NCI-H2227 (cell line): ENCODE data around the gene ERAL1.
"Not testable (repeated sequence)": the region's sequence is repeated elsewhere in the genome, so short reads cannot be mapped to it uniquely, and the experiment has no call there.

Experiments
- DNase-seq: peaks from one replicate; lab custom pipeline; 2025; ENCODE audit not compliant: unreplicated experiment; lab: John Stamatoyannopoulos, UW

ERAL1 gene

DNA sequence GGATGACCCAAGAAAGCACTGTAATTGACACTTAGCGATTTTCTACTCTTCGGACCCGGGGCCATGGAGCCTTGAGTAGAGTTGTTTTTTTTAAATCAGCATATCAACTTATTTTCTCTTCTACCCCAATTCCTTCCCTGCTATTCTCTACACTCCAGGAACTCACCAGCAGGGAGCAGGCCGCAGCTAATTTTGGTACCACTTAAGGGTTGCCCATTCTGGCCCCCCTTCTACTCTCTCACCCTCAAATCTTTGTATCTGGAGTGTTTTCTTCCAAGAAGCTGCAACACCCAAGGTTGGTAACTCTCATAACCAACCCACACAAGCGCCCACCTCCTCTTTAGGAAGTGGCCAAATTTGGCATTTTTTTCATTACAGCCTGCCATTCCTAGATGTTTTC, 5.5 kb upstream of the ERAL1 start:
- no peak for DNase-seq

DNA sequence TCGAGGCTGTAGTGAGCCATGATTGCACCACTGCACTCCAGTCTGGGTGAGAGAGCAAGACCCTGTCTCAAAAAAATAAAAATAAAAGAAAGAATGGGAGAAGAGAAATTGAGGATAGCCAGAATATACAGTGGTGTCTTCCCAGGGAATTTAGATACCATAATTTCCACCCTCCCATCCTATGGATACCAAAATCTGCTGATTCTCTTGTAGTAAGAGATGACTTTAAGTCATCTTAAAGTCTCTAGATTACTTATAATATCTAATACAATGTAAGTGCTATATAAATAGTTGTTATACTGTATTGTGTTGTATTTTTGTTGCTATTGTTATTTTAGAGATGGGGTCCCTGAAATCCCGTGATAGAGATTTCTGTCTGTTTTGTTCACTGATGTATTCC, 1.5 kb upstream of the ERAL1 start:
- no peak for DNase-seq

DNA sequence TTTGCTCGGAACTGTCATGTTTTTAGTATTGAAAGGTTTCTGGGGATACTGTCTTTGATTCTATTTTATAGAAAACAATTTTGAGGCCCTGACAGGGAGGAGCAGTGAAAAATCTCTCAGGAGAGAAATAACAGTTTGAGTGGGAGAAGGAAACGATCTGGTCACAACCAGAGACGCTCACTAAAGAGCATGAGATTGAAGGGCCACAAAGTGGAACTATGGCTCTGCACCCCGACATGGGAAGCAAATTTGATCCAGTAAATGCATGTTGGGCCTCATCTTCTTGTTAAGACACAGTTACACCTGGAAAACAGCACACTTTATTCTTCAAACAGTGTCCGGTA, 492 bp downstream of the ERAL1 start:
- no peak for DNase-seq

DNA sequence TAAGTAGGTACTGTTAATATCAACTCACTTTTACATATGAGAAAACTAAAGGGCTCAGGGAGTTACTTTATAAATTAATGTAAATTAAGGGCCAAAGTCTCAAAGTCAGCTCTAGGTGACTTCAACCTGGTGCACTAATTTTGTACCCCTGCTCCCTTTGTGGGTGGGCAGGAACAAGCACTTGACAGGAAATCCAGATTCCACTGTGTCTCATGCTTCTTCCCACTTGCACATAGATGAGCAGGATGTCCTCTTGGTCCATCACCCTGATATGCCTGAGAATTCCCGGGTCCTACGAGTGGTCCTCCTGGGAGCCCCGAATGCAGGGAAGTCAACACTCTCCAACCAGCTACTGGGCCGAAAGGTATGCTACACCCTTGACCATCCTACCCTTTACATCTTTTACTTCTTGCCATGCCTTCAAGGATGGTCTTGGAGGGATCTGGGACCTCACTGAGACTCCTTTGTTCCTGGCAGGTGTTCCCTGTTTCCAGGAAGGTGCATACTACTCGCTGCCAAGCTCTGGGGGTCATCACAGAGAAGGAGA, 1.3 kb downstream of the ERAL1 start:
- DNase-seq, result no peak

DNA sequence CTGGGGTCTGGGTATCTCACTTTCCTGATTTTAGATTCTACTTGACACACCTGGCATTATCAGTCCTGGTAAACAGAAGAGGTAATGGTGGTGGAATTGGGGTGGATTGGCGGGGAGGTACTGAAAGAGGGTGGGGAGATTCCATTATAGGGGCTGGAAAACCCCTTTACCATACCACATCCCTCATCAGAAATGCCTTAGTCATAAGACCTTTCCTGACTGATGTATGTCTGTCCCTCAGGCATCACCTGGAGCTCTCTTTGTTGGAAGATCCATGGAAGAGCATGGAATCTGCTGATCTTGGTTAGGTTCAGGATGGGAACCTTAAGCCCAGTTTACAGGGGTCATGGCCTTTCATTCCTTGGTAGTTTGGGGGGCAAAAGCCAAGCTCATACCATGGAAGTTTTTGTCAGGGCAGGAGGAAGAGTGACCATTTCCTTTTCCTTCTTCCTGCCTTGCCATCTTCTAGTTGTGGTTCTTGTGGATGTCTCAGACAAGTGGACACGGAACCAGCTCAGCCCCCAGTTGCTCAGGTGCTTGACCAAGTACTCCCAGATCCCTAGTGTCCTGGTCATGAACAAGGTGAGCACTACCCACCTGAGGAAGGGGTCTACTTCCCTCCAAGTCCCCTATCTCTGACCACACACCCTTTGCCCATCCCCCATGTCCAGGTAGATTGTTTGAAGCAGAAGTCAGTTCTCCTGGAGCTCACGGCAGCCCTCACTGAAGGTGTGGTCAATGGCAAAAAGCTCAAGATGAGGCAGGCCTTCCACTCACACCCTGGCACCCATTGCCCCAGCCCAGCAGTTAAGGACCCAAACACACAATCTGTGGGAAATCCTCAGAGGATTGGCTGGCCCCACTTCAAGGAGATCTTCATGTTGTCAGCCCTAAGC, 3.3 kb downstream of the ERAL1 start:
- no peak for DNase-seq

DNA sequence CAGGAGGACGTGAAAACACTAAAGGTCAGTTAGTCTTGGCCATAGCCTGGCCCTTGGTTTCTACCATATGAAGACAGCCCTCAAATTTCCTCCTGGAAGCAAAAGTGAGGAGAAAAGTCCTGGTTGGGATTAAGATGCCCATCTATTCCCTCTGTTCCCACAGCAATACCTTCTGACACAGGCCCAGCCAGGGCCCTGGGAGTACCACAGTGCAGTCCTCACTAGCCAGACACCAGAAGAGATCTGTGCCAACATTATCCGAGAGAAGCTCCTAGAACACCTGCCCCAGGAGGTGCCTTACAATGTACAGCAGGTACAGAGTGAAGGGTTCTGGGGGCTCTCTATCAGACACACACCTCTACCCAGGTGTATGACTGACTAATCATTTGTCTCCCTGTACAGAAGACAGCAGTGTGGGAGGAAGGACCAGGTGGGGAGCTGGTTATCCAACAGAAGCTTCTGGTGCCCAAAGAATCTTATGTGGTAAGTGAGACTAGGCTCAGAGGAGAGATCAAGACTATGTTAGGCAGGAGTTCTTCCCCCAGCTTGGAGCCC, 4.1 kb downstream of the ERAL1 start:
- DNase-seq, result no peak

DNA sequence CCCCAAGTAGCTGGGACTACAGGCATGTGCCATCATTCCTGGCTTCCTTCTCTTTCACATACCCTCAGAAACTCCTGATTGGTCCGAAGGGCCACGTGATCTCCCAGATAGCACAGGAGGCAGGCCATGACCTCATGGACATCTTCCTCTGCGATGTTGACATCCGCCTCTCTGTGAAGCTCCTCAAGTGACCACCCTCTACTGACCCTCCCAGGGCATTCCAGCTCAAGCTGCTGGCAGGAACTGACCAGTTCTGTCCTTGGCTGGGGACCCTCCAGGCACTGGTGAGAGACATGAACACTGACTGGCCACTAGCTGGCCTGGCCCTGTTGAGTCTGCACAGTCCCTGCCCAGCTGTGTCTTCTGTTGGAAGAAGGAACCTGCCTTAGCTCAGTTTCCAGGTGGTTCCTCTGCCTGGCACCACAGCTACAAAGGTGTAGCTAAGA, 5.6 kb downstream of the ERAL1 start:
- DNase-seq, result no peak

DNA sequence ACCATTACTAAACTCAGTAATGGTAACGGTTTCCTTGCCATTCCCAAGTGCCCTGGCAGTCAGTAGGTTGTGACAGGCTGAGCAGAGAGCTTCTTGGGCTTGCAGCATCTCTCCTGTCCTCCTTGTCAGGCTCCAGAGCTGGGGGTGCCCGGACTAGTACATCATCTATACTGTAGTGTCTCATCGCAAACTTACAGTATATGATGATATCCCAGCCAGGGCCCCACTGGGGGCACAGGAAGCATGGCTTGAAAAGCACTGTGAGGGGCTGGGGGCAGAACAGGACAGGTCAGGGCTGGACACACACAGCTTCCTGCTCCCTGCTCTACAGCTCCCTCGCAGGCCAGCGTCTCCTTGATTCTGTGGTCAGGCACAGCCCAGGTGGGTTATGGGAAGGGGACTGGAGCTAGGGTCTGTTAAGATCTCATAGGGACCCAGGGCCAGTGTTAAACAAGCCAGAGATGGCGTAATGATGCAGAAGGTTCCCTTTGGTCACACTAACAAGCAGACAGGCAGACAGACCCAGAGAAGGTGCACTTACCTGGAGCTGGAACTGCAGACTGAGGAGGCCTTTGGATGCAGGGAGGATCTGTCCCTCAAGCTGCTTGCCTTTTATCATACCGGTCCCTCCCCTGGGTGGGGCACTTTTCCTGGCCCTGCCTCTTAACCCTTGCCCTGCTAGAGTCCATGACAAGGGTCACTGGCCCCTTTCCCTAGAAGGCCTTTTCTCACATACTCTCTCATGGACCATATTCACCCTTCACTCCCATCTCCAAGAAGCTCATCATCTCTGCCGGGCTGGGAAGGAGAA, 6.8 kb downstream of the ERAL1 start:
- no peak for DNase-seq

DNA sequence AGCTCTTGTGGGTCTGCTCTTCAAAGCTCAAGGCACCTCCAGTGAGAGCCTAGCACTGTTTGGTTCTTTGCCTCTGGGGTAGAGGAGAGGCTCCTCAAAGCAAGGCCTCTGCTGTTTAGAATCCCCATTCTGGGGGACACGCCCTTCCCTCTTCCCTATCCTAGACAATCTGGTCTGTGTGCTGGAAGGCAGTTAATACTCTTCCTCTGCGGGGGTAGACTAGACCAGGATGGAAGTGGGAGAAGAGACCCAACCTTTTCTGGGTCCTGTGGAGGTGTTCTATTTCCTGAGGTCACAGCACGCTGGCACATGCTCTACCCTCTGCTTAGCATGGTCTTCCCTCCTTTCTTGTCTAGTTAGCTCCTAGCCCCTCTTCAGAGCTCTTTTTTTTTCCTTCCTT, 7.7 kb downstream of the ERAL1 start:
- DNase-seq, result no peak

DNA sequence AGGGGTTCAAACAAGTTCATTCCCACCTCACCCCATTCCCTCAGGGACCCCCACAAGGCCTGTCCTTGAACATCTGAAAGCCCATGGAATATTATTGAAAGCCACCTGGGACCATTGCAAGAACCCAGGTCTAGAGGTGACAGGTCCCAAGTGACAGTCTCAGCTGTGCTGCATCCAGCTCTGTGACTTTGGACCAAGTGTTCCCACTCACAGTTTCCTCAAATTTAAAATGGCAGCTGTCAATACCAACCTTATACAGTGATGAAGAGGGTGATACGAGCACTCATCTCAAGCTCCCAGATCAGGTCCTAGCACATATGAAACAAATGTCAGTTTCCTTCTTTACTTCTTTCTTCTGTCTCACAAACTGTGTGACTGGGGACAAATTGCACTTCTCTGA, 9.1 kb downstream of the ERAL1 start:
- DNase-seq, result no peak

DNA sequence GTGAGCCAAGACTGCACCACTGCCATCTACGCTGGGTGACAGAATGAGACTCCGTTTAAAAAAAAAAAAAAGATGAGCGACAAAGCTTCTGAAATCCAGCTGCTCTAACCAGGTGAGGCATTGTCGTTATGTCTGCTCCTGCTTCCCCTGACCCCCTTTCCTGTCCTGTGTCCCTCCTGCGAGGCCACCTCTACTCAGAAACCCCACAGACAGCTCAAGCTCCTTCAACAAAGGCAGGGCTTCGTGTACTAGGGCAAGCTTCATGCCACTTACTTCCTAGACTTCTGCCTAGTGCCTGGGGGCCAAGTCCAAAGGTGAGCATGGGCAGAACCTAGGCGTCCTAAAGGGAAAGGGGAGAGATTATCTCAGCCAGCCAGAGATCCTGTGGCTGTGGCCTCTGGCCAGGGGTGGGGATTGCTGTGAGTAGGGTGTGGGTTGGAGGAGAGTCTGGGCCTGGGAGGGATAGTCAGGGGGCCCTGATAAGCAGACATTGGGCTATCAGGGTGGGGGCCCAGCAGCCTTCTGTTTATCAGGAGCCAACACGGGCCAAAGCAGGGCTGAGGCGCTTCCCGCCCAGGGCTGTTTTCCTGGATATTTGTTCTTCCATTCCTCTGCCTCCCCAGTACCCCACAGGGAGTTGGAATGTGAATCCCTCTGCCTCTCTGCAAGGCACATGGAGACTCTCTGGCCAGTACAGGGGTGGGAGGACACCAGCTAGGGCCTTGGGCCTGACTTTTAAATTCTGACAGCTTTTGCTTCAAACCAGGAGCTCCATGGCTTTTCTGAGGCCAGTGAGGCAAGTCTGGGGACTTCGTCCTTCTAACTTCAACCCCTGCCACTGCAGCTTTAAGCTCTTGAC, 10.4 kb downstream of the ERAL1 start:
- no peak for DNase-seq

DNA sequence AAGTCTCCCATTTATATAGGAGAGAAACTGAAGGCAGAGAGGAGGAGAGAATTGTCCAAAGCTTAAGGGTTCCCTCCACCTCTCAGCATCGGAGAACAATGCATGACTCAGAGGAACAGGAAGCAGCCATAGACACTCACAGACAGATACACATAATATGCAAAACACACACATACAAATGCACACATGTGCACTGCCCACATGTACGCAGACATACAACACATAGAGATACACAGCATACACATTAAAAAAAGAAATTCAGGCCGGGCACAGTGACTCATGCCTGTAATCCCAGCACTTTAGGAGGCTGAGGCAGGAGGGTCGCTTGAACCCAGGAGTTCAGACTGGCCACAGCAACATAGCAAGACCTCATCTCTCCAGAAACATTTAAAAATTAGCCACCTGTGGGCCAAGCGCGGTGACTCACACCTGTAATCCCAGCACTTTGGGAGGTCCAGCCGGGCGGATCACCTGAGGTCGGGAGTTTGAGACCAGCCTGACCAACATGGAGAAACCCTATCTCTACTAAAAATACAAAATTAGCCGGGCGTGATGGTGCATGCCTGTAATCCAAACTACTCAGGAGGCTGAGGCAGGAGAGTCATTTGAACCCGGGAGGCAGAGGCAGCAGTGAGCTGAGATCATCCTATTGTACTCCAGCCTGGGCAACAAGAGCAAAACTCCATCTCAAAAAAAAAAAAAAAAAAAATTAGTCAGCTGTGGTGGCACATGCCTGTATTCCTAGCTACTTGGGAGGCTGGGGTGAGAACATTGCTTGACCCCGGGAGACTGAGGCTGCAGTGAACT, 11.3 kb downstream of the ERAL1 start:
- DNase-seq, result no peak

DNA sequence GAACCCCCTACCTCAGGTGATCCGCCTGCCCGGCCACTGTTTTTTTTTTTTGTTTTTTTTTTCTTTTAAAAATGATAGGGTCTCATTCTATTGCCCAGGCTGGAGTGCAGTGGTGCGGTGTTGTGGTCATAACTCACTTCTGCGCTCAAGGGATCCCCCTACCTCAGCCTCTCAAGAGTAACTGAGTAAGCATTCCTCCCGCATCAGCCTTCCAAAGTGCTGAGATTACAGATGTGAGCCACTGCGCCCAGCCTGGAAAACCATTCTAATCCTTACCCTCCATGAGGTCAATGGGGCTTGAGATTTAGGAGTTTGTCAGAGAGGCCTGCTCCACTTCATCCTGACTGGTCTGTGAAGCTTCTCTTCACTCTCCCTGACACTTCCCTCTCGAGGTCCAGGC, 12.5 kb downstream of the ERAL1 start:
- no peak for DNase-seq

DNA sequence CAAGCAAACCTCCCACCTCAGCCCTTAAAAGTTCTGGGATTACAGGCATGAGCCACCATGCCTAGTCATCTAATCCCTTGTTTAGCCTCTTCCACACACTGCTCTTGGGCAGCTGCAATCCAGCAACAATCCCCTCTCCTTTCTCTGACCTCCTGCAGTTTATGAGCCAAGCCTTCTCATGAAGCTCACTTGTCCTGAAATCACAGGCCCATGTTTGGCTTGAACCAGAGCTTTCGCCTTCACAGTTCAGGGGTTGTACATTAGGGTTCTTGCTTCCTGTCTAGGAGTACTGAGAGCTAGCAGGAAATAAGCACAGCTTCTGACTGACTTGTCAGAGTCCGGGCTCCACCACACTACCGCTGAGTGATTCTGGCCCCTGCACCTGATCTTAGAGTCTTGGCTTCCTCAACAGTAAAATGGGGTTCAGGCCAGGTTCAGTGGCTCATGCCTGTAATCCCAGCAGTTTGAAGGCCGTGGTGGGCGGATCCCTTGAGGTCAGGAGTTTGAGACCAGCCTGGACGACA, 16.3 kb downstream of the ERAL1 start:
- DNase-seq, result no peak

DNA sequence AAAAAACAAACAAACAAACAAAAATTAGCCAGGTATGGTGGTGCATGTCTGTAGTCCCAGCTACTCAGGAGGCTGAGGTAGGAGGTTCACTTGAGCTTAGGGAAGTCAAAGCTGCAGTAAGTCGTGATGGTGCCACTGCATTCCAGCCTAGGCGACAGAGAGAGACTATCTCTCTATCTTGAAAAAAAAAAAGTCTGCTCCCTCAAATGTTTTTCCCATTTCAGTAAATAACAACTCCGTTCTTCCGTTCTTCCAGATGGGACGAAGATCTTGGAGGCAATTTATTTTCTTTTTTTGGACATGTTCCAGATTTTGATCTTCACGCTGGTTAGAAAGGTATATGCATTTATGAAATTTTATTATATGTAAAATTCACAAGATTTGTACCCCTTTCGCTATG, 19.0 kb downstream of the ERAL1 start:
- no peak for DNase-seq

DNA sequence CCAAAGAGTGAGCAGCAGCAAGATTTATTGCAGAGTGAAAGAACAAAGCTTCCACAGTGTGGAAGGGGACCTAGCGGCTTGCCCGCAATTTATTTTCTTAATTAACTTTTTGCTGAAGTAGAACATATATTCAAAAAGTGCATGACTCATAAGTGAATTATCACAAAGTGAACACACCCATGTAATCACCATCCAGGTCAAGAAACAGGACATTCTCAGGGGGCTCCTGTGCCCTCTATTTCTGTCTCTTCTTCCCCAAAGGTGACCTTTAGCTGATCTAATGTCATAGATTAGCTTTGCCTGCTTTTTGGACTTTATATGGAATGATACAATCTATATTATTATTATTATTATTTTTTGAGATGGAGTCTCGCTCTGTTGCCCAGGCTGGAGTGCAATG, 19.9 kb downstream of the ERAL1 start:
- DNase-seq, result no peak

DNA sequence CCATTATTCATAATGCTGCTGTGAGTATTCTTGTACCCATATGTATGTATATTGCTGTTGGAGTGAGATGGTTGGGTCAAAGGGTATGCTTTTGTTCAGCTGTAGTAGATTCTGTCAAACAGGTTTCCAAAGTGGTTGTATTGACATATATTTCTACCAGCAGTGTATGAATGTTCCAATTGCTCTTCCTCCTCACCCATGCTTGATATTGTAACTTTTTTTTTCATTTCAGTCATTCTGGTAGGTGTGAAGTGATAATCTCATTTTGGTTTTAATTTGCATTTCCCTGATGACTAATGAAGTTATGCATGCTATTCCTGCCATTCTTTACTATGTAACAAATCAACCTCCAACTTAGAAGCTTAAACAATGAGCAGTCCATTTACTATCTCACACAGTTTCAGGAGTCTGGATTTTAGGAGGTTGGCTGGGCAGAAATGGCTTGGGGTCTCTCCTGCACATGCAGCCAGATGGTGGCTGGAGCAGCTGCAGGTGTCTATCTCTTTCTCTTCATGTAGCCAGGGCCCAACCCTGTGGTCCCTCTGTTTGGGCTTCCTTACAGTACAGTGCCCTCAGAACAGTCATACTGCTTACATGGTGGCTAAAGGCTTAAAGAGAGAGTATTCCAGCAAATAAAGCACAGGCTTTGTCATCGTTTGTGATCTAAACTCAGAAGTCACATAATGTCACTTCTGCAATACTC, 21.2 kb downstream of the ERAL1 start:
- DNase-seq, result no peak

DNA sequence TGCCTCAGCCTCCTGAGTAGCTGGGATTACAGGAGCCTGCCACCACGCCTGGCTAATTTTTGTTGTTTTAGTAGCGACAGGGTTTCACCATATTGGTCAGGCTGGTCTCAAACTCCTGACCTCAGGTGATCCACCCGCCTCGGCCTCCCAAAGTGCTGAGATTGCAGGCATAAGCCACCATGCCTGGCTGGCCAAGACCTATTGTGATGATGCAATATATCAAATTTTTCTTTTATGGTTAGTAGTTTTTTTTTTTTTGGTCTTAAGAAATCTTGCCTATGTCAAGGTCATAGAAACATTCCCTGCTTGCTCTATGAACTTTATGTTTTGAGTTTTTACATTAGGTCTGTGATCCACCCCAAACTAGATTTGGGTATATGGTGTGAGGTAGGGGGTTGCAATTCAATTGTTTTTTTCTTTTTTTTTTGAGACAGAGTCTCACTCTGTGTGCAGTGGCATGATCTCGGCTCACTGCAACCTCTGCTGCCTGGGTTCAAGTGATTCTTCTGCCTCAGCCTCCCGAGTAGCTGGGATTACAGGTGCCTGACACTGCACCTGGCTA, 22.4 kb downstream of the ERAL1 start:
- not testable (repeated sequence) for DNase-seq
